ENCODE results near the gene RAPGEFL1. TPM values are rescaled to one million over a fixed set of nuclear protein-coding genes. Genes with fewer than 3 reads are reported as not detected.
"Not testable (repeated sequence)": the region's sequence is repeated elsewhere in the genome, so short reads cannot be mapped to it uniquely, and the experiment has no call there.

Gene RAPGEFL1
- total and polyA plus RNA-seq, 2 donors from 2014 or later, result 0.99 to 4.3 TPM

DNA sequence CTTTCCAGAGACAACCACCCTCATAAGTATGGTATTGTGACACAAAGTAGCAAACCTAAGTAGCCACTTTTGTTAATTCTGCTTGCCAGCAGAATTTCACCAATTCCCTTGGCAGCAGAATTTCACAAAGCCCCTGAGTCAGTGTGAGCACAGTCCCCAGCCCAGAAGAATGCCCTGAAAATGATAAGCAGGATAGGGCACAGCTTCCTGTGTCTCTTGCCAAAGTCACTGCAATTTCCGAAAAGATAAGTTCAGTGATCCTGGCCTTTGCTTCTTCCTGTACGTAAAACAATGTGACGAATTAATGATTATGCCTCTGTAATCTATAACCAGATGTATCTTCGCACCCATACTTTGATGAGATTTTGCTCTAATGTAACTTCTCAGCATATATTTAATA, 25.9 kb downstream of the RAPGEFL1 start:
- no peak for DNase-seq
- no peaks in the 10 kb centered on the region for H3K9me3 ChIP-seq (ENCODE audit: control insufficient read depth in 2 of 3, insufficient read depth in 1 of 3, low read length in 3 of 3)
- intact Hi-C loops (cut with DNase I), result no loop called here
- H3K4me3 ChIP-seq (ENCODE audit: low read length in 3 of 3), result no peak overlapping the region
- no peak overlapping the region for H3K9ac ChIP-seq (ENCODE audit: low read length in 3 of 3)
- H3K4me1 ChIP-seq (ENCODE audit: control insufficient read depth in 2 of 3, insufficient read depth in 2 of 3, low read depth in 1 of 3, low read length in 3 of 3), result peaks cover 0 to 2% (median 0%) of the 10 kb centered on the region in 3 donors
- no peaks in the 10 kb centered on the region for H3K36me3 ChIP-seq (ENCODE audit: control insufficient read depth in 2 of 3, insufficient read depth in 3 of 3, low read length in 3 of 3)
- no peak for FAIRE-seq
- no peak overlapping the region for H3K27ac ChIP-seq (ENCODE audit: low read depth in 2 of 2, low read length in 2 of 2)
- TF ChIP-seq, protein P1, sequence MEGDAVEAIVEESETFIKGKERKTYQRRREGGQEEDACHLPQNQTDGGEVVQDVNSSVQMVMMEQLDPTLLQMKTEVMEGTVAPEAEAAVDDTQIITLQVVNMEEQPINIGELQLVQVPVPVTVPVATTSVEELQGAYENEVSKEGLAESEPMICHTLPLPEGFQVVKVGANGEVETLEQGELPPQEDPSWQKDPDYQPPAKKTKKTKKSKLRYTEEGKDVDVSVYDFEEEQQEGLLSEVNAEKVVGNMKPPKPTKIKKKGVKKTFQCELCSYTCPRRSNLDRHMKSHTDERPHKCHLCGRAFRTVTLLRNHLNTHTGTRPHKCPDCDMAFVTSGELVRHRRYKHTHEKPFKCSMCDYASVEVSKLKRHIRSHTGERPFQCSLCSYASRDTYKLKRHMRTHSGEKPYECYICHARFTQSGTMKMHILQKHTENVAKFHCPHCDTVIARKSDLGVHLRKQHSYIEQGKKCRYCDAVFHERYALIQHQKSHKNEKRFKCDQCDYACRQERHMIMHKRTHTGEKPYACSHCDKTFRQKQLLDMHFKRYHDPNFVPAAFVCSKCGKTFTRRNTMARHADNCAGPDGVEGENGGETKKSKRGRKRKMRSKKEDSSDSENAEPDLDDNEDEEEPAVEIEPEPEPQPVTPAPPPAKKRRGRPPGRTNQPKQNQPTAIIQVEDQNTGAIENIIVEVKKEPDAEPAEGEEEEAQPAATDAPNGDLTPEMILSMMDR (IDR thresholded peaks at IDR 0.05; ENCODE audit: borderline replicate concordance, extremely low read depth, insufficient read depth), result no peak
- H3K27me3 ChIP-seq (ENCODE audit: control insufficient read depth, insufficient read depth, low read length), result no peaks in the 10 kb centered on the region

DNA sequence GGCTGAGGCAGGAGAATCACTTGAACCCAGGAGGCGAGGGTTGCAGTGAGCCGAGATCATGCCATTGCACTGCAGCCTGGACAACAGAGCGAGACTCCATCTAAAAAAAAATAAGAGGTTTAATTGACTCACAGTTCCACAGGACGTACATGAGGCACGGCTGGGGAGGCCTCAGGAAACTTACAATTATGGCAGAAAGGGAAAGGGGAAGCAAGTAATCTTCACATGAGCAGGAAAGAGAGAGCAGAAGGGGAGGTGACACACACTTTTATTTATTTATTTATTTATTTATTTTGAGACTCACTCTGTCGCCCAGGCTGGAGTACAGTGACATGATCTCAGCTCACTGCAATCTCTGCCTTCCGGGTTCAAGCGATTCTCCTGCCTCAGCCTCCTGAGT, 28.9 kb downstream of the RAPGEFL1 start:
- H3K9me3 ChIP-seq (ENCODE audit: control insufficient read depth in 2 of 3, insufficient read depth in 1 of 3, low read length in 3 of 3); FAIRE-seq; H3K27me3 ChIP-seq (ENCODE audit: control insufficient read depth, insufficient read depth, low read length); H3K9ac ChIP-seq (ENCODE audit: low read length in 3 of 3); H3K4me1 ChIP-seq (ENCODE audit: control insufficient read depth in 2 of 3, insufficient read depth in 2 of 3, low read depth in 1 of 3, low read length in 3 of 3); H3K27ac ChIP-seq (ENCODE audit: low read depth in 2 of 2, low read length in 2 of 2); H3K36me3 ChIP-seq (ENCODE audit: control insufficient read depth in 2 of 3, insufficient read depth in 3 of 3, low read length in 3 of 3); intact Hi-C loops (cut with DNase I); H3K4me3 ChIP-seq (ENCODE audit: low read length in 3 of 3); DNase-seq: not testable (repeated sequence)

DNA sequence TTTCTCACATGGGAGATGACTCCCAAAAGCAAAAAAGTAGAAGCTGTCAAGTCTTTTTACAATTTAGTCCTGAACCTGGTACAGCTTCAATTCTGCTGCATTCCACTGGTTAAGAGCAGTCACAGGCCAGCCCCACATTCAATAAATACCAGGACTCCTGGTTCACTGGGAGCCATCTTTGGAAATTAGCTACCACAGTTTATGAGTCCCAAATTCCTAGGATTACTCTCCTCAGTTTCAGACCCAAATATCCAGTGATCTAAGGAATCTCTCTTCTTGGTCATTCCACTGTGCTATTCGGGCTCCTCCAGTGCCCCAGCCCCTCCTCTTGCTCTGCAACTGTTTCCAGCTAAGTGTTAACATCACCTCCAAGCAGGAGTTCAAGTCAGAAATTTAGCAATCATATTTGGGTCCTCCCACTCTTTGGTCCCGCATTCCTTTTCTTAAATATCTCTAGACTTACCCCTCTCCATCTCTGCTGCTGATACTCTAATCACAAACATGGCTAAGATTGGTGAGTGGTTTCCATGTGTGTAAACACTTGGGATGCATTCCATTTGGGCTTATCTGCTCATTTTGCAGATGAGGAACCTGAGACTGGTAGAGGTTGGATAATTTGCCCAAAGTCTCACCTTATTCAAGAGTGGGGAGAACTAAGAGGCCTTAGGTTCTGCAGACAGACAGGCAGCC, 32.3 kb downstream of the RAPGEFL1 start:
- Histone ChIP-seq H3K4me1 (ENCODE audit: control insufficient read depth in 2 of 3, insufficient read depth in 2 of 3, low read depth in 1 of 3, low read length in 3 of 3) (no peaks in the 10 kb centered on the region), H3K36me3 (ENCODE audit: control insufficient read depth in 2 of 3, insufficient read depth in 3 of 3, low read length in 3 of 3) (no peaks in the 10 kb centered on the region), H3K27ac (ENCODE audit: low read depth in 2 of 2, low read length in 2 of 2) (no peak overlapping the region), H3K4me3 (ENCODE audit: low read length in 3 of 3) (no peak overlapping the region), H3K9me3 (ENCODE audit: control insufficient read depth in 2 of 3, insufficient read depth in 1 of 3, low read length in 3 of 3) (no peaks in the 10 kb centered on the region), H3K9ac (ENCODE audit: low read length in 3 of 3) (no peak overlapping the region), H3K27me3 (ENCODE audit: control insufficient read depth, insufficient read depth, low read length) (no peaks in the 10 kb centered on the region)
- TF ChIP-seq, protein P1 (IDR thresholded peaks at IDR 0.05; ENCODE audit: borderline replicate concordance, extremely low read depth, insufficient read depth), result no peak
- DNase-seq (no peak), FAIRE-seq (no peak)
- intact Hi-C loops (cut with DNase I), result no loop called here

DNA sequence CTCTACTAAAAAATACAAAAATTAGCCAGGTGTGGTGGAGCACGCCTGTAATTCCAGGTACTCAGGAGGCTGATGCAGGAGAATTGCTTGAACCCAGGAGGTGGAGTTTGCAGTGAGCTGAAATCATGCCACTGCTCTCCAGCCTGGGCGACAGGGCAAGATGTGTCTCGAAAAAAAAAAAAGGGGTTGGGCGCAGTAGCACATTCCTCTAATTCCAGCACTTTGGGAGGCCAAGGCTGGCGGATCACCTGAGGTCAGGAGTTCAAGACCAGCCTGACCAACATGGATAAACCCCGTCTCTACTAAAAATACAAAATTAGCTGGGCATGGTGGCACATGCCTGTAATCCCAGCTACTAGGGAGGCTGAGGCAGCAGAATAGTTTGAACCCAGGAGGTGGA, 36.6 kb downstream of the RAPGEFL1 start:
- H3K4me1 ChIP-seq (ENCODE audit: control insufficient read depth in 2 of 3, insufficient read depth in 2 of 3, low read depth in 1 of 3, low read length in 3 of 3); DNase-seq; H3K9me3 ChIP-seq (ENCODE audit: control insufficient read depth in 2 of 3, insufficient read depth in 1 of 3, low read length in 3 of 3); H3K27me3 ChIP-seq (ENCODE audit: control insufficient read depth, insufficient read depth, low read length); FAIRE-seq; H3K9ac ChIP-seq (ENCODE audit: low read length in 3 of 3); H3K27ac ChIP-seq (ENCODE audit: low read depth in 2 of 2, low read length in 2 of 2); intact Hi-C loops (cut with DNase I); H3K4me3 ChIP-seq (ENCODE audit: low read length in 3 of 3); H3K36me3 ChIP-seq (ENCODE audit: control insufficient read depth in 2 of 3, insufficient read depth in 3 of 3, low read length in 3 of 3): not testable (repeated sequence)
